ENCODE data around the gene ETF1.

The ETF1 gene

GRCh38 chr5:138557677-138558076, 14.6 kb upstream of the ETF1 start:
- peaks cover 41% of the 10 kb centered on the region for H3K36me3 ChIP-seq (replicated peaks; ENCODE audit: insufficient read depth, low read length)
- no peak overlapping the region for H3K27ac ChIP-seq (ENCODE audit: low read length)
- no peak overlapping the region for H2AFZ ChIP-seq (ENCODE audit: low read length)
- peaks cover 34% of the 10 kb centered on the region for H3F3A ChIP-seq (ENCODE audit: insufficient read depth, low read length)
- no peak overlapping the region for H3K4me3 ChIP-seq (ENCODE audit: low read length)
- no peaks in the 10 kb centered on the region for H3K4me1 ChIP-seq (ENCODE audit: low read length)
- H4K20me1 ChIP-seq (ENCODE audit: insufficient read depth, low read length) = 0 out of 2 replicates have a peak, but pooled peaks cover 6% of the 10 kb centered on the region
- no peaks in the 10 kb centered on the region for H3K27me3 ChIP-seq (replicated peaks; ENCODE audit: insufficient read depth, low read length)
- H3K9me3 ChIP-seq (replicated peaks; ENCODE audit: insufficient read depth, low read length) = no peaks in the 10 kb centered on the region
- no peak overlapping the region for H3K9ac ChIP-seq (ENCODE audit: low read length)
- no peak overlapping the region for H3K4me2 ChIP-seq (ENCODE audit: low read depth, low read length)
- H3K9me2 ChIP-seq (replicated peaks; ENCODE audit: insufficient read depth, low read length) = no peaks in the 10 kb centered on the region
- TF ChIP-seq EZH2phosphoT487 (IDR thresholded peaks at IDR 0.05; ENCODE audit: low read length) (no peak), CTCF (IDR thresholded peaks at IDR 0.05; ENCODE audit: low read length) (no peak), EZH2 (optimal IDR thresholded peaks at IDR 0.05; ENCODE audit: low read depth, low read length) (no peak)
- no peak for DNase-seq
- peaks cover 54% of the 10 kb centered on the region for H3K79me2 ChIP-seq (ENCODE audit: low read length)

GRCh38 chr5:138554143-138554542, 11.1 kb upstream of the ETF1 start:
- Histone ChIP-seq H4K20me1 (ENCODE audit: insufficient read depth, low read length) (0 out of 2 replicates have a peak, but pooled peaks cover 2% of the 10 kb centered on the region), H3K4me3 (ENCODE audit: low read length) (no peak overlapping the region), H3K27ac (ENCODE audit: low read length) (no peak overlapping the region), H3K4me2 (ENCODE audit: low read depth, low read length) (no peak overlapping the region), H3K9me2 (replicated peaks; ENCODE audit: insufficient read depth, low read length) (no peaks in the 10 kb centered on the region), H3K9me3 (replicated peaks; ENCODE audit: insufficient read depth, low read length) (no peaks in the 10 kb centered on the region), H3F3A (ENCODE audit: insufficient read depth, low read length) (peaks cover 48% of the 10 kb centered on the region), H2AFZ (ENCODE audit: low read length) (no peak overlapping the region), H3K4me1 (ENCODE audit: low read length) (no peaks in the 10 kb centered on the region), H3K79me2 (ENCODE audit: low read length) (peaks cover 29% of the 10 kb centered on the region), H3K27me3 (replicated peaks; ENCODE audit: insufficient read depth, low read length) (no peaks in the 10 kb centered on the region), H3K36me3 (replicated peaks; ENCODE audit: insufficient read depth, low read length) (peaks cover 25% of the 10 kb centered on the region), H3K9ac (ENCODE audit: low read length) (no peak overlapping the region)
- TF ChIP-seq EZH2phosphoT487 (IDR thresholded peaks at IDR 0.05; ENCODE audit: low read length) (no peak), CTCF (IDR thresholded peaks at IDR 0.05; ENCODE audit: low read length) (no peak), EZH2 (optimal IDR thresholded peaks at IDR 0.05; ENCODE audit: low read depth, low read length) (no peak)
- no peak for DNase-seq

GRCh38 chr5:138553437-138554095, 10.5 kb upstream of the ETF1 start:
- H4K20me1 ChIP-seq (ENCODE audit: insufficient read depth, low read length) = 0 out of 2 replicates have a peak, but pooled peaks cover 2% of the 10 kb centered on the region
- TF ChIP-seq EZH2 (optimal IDR thresholded peaks at IDR 0.05; ENCODE audit: low read depth, low read length) (no peak), CTCF (IDR thresholded peaks at IDR 0.05; ENCODE audit: low read length) (no peak), EZH2phosphoT487 (IDR thresholded peaks at IDR 0.05; ENCODE audit: low read length) (no peak)
- no peak overlapping the region for H3K4me3 ChIP-seq (ENCODE audit: low read length)

More at GRCh38 chr5:138553437-138554095, 10.5 kb upstream of the ETF1 start:
- Histone ChIP-seq H3K9ac (ENCODE audit: low read length) (no peak overlapping the region), H3K27me3 (replicated peaks; ENCODE audit: insufficient read depth, low read length) (no peaks in the 10 kb centered on the region), H2AFZ (ENCODE audit: low read length) (no peak overlapping the region), H3K79me2 (ENCODE audit: low read length) (peaks cover 28% of the 10 kb centered on the region), H3K9me2 (replicated peaks; ENCODE audit: insufficient read depth, low read length) (no peaks in the 10 kb centered on the region), H3K27ac (ENCODE audit: low read length) (no peak overlapping the region), H3K36me3 (replicated peaks; ENCODE audit: insufficient read depth, low read length) (peaks cover 25% of the 10 kb centered on the region), H3K4me1 (ENCODE audit: low read length) (no peaks in the 10 kb centered on the region), H3K4me2 (ENCODE audit: low read depth, low read length) (no peak overlapping the region), H3F3A (ENCODE audit: insufficient read depth, low read length) (peaks cover 51% of the 10 kb centered on the region), H3K9me3 (replicated peaks; ENCODE audit: insufficient read depth, low read length) (no peaks in the 10 kb centered on the region)
- DNase-seq = no peak

Measured in MM.1S (cell line).